OCI-LY7 (cell line): ENCODE results near the gene MAN2B1.

Experiments
- EZH2phosphoT487 ChIP-seq: fragments of 200-600 bp; sonication (generic); IDR thresholded peaks from 2 replicates; pipeline ENCODE4 v1.6.1; 2018; ENCODE audit warnings: low read depth, borderline replicate concordance, mild to moderate bottlenecking, mixed run types, antibody characterized with exemption, low read length, moderate library complexity, mixed read lengths
- TF ChIP-seq, protein P1 (sequence below): fragments of 200-600 bp; sonication (generic); conservative IDR thresholded peaks from 2 replicates; pipeline ENCODE4 v1.5.1; 2014; ENCODE audit warnings: mild to moderate bottlenecking, antibody characterized with exemption, low read length, moderate library complexity, mixed read lengths

DNA sequence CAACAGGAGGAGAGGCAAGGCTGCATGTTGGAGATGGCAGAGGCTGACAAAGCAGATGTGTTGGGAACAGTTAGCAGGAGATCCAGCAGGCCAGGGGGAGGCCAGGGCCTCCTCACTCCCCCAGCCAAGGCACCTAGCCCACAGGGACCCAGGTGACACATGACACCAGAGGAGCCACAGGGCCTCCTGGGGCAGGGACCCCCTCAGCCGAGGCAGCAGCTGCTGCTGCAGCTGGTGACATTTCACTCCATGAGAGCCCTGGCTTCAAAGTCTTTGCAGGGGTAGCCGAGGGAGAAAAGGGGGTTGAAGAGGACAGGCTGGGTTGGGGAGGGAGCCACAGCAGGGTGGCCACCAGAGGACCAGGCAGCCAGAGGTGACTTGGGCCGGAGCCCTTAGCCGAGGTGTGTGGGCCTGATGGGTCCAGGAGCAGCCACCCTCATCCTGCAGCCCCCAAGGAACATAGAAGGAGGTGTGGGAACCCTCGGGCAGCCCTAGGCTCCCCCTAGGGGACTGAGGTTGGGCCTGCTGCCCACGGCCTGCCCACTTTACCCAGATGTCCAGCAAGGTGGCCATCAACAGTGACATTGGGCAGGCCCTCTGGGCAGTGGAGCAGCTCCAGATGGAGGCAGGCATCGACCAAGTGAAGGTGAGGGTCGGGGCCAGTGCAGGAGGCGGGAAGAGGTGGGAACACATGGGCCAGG is 21.1 kb upstream of the MAN2B1 start, which contains the start of gene GNG14:
- TF ChIP-seq, protein P1, sequence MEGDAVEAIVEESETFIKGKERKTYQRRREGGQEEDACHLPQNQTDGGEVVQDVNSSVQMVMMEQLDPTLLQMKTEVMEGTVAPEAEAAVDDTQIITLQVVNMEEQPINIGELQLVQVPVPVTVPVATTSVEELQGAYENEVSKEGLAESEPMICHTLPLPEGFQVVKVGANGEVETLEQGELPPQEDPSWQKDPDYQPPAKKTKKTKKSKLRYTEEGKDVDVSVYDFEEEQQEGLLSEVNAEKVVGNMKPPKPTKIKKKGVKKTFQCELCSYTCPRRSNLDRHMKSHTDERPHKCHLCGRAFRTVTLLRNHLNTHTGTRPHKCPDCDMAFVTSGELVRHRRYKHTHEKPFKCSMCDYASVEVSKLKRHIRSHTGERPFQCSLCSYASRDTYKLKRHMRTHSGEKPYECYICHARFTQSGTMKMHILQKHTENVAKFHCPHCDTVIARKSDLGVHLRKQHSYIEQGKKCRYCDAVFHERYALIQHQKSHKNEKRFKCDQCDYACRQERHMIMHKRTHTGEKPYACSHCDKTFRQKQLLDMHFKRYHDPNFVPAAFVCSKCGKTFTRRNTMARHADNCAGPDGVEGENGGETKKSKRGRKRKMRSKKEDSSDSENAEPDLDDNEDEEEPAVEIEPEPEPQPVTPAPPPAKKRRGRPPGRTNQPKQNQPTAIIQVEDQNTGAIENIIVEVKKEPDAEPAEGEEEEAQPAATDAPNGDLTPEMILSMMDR: no peak
- TF ChIP-seq EZH2phosphoT487: no peak
